22Rv1 (cell line): ENCODE measurements around the gene RNF212.

Experiments
- CTCF ChIP-seq: fragments of 450-650 bp; IDR thresholded peaks from 2 replicates; pipeline ENCODE4 v1.5.1; 2017; ENCODE audit warnings: mild to moderate bottlenecking
- ZFX ChIP-seq: fragments of 450-650 bp; IDR thresholded peaks from 2 replicates; pipeline ENCODE4 v1.6.1; 2017; ENCODE audit warnings: antibody characterized with exemption, borderline replicate concordance

- TF ChIP-seq CTCF, result no peak
- TF ChIP-seq ZFX, result no peak
These were observed 82.8 kb downstream of the RNF212 start for GRCh38 chr4:1030559-1030958.
